Left ventricle myocardium inferior (tissue), 1 donor: ENCODE results near the gene RSPH9. TPM values are rescaled to one million over a fixed set of nuclear protein-coding genes. Genes with fewer than 3 reads are reported as not detected.
"Not testable (repeated sequence)": the region's sequence is repeated elsewhere in the genome, so short reads cannot be mapped to it uniquely, and the experiment has no call there.

Experiments
- DNase-seq: peaks from one replicate; pipeline ENCODE4 v3.0.0-alpha.2; 2020
- H3K27ac ChIP-seq: fragments of 200-600 bp; replicated peaks from 2 replicates; pipeline ENCODE4 v1.8.0; 2021
- H3K27me3 ChIP-seq: fragments of 200-600 bp; 2 replicates; pipeline ENCODE4 v1.8.0; 2021; ENCODE audit warnings: low read depth
- H3K36me3 ChIP-seq: fragments of 200-600 bp; 2 replicates; pipeline ENCODE4 v1.8.0; 2021
- H3K4me1 ChIP-seq: fragments of 200-600 bp; 2 replicates; pipeline ENCODE4 v1.8.0; 2021
- H3K4me3 ChIP-seq: fragments of 200-600 bp; 2 replicates; pipeline ENCODE4 v1.8.0; 2021; ENCODE audit warnings: mild to moderate bottlenecking, moderate library complexity
- H3K9me3 ChIP-seq: fragments of 200-600 bp; replicated peaks from 2 replicates; pipeline ENCODE4 v1.8.0; 2021
- intact Hi-C: fragments of 100-400 bp; cut with micrococcal nuclease; formaldehyde crosslinking; loops from one replicate; pipeline ENCODE4 v1.11.0; 2022
- total RNA-seq: library from RNA; stranded (reverse); fragmentation: NEBNext Ultra II Directional; extraction: Animal tissue kit (Norgen Biotek cat#: 25700); gene quantifications from one replicate; pipeline ENCODE4 v1.2.1, GENCODE V29; 2021
- TF ChIP-seq, protein P1 (sequence below): fragments of 200-600 bp; IDR thresholded peaks from 2 replicates; pipeline ENCODE4 v1.8.0; 2021; ENCODE audit warnings: antibody characterized with exemption, mild to moderate bottlenecking, borderline replicate concordance
- donor health status: DM: no; HTN: yes; CAD: no; lungs with severe emphysema.

RSPH9 gene
- total RNA-seq, 1 donor from 2014 or later: 0.08 TPM

DNA sequence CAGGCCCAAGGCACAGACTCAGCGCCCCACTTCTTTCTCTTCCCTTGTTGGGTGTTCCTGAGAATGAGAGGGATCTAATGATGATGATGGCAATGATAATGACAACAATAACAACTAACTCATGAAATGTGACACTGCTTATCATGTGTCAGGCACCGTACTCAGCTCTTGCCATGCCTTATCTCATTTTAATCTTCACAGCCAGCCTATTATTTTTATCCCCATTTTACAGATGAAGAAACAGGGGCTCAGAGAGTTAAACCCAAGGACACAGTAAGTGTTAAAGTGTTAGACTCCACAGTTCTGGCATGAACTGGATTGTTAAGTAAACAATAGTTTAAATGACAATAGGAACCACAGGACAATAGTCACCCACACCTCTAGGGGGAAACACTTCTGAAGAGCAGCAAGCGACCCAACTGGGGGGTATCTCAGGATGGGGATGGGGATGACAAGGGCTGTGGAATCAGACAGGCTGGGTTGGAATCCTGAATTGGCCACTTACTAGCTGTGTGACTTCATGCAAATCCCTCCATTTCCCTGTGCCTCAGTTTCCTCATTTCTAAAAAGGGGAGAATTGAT, 12.5 kb downstream of the RSPH9 start:
- peaks cover 8% of the 10 kb centered on the region for H3K9me3 ChIP-seq
- no peaks in the 10 kb centered on the region for H3K4me1 ChIP-seq
- H3K27me3 ChIP-seq: no peaks in the 10 kb centered on the region
- H3K27ac ChIP-seq: no peak overlapping the region
- TF ChIP-seq, protein P1, sequence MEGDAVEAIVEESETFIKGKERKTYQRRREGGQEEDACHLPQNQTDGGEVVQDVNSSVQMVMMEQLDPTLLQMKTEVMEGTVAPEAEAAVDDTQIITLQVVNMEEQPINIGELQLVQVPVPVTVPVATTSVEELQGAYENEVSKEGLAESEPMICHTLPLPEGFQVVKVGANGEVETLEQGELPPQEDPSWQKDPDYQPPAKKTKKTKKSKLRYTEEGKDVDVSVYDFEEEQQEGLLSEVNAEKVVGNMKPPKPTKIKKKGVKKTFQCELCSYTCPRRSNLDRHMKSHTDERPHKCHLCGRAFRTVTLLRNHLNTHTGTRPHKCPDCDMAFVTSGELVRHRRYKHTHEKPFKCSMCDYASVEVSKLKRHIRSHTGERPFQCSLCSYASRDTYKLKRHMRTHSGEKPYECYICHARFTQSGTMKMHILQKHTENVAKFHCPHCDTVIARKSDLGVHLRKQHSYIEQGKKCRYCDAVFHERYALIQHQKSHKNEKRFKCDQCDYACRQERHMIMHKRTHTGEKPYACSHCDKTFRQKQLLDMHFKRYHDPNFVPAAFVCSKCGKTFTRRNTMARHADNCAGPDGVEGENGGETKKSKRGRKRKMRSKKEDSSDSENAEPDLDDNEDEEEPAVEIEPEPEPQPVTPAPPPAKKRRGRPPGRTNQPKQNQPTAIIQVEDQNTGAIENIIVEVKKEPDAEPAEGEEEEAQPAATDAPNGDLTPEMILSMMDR: no peak
- H3K4me3 ChIP-seq: no peak overlapping the region
- no peaks in the 10 kb centered on the region for H3K36me3 ChIP-seq
- intact Hi-C loops: no loop called here
- no peak for DNase-seq

DNA sequence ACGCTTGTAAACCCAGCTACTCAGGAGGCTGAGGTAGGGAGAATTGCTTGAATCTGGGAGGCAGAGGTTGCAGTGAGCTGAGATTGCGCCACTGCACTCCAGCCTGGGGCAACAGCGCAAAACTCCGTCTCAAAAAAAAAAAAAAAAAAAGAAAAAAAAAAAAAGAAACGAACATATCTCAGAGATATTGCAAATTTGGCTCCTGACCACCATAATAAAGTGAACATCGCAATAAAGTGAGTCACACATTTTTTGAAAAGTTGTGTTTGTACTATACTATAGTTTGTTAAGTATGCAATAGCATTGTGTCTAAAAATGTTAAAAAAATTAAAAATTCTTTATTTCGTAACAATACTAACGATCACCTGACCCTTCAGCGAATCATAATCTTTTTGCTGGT, 13.3 kb downstream of the RSPH9 start:
- Histone ChIP-seq H3K36me3 (no peaks in the 10 kb centered on the region), H3K4me3 (no peak overlapping the region), H3K27me3 (no peaks in the 10 kb centered on the region), H3K27ac (no peak overlapping the region), H3K9me3 (peaks cover 8% of the 10 kb centered on the region), H3K4me1 (no peaks in the 10 kb centered on the region)
- no peak for DNase-seq
- TF ChIP-seq, protein P1: no peak
- intact Hi-C loops: no loop called here

DNA sequence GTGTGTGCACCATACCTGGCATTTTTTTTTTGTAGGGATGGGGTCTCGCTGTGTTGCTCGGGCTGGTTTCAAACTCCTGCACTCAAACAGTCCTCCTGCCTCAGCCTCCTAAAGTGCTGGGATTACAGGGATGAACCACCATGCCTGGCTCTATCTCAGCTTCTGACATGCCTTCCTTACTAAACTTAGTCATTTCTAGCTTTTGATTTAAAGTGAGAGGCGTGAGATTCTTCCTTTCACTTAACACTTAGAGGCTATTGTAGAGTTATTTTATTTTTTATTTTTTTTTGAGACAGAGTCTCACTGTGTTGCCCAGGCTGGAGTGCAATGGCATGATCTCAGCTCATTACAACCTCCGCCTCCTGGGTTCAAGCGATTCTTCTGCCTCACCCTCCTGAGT, 18.1 kb downstream of the RSPH9 start:
- H3K4me3 ChIP-seq, H3K9me3 ChIP-seq, H3K36me3 ChIP-seq, DNase-seq, H3K27me3 ChIP-seq, H3K27ac ChIP-seq: not testable (repeated sequence)
- intact Hi-C loops: loop anchor here (10.0 kb wide), 1 partner anchor 102 kb away; no protein-coding TSS in a partner anchor
- peaks cover 12% of the 10 kb centered on the region for H3K4me1 ChIP-seq

DNA sequence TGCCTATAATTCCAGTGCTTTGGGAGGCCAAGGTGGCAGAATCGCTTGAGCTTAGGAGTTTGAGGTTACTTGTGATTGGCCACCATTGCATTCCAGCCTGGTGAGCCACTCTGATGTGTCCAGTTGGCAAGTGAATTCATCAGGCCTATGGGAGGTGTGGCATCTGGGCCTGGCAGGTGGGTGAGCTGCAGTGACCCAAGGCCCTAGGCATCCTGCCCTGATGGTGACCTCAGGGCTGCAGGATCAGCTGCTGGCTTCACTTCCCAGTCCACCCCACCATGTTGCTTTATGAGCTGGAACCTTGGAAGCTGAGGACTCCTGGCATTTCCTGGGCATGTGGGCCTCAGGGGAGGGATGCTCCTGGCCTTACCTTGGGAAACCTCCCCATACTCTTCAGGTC, 20.5 kb downstream of the RSPH9 start:
- H3K9me3 ChIP-seq: peaks cover 8% of the 10 kb centered on the region
- H3K36me3 ChIP-seq: peaks cover 3% of the 10 kb centered on the region
- H3K4me1 ChIP-seq: peaks cover 36% of the 10 kb centered on the region
- no peak overlapping the region for H3K4me3 ChIP-seq
- H3K27me3 ChIP-seq: no peaks in the 10 kb centered on the region
- TF ChIP-seq, protein P1: no peak
- no peak overlapping the region for H3K27ac ChIP-seq
- intact Hi-C loops: loop anchor here (10.0 kb wide), 1 partner anchor 99 kb away; no protein-coding TSS in a partner anchor
- no peak for DNase-seq

DNA sequence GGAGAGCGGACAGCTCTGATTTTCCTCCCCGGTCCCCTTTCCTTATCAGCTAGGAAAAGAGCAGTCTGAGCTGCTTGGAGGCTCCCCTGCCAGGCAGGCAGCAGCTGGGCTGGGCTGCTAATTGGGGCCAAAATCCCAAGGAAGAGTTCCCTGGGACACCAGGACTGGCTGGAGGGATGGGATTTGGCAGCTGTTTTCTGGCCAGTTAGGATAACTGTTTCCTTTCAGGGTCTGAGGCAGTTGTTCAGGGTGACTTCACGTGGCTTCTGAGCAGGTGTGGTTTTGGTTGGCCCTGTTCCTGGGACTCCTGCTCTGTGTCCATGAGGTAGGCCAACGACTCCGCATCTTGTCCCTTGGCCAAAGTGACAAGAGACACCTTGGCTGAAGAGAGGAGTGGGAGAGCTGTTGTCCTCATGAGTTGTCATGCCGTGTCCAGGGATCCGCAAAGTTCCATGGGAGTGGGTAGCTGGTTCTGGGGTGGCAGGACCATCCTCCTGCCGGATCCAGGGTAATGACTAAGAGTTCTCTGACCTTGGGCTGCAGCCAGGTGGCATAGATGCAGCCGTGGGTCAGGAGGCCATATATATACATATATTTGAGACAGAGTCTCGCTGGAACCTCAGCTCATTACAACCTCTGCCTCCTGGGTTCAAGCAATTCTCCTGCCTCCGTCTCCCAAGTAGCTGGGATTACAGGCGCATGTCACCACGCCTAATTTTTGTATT, 21.5 kb downstream of the RSPH9 start:
- TF ChIP-seq, protein P1: no peak
- no peak for DNase-seq
- H3K36me3 ChIP-seq: peaks cover 13% of the 10 kb centered on the region
- H3K4me1 ChIP-seq: peaks cover 44% of the 10 kb centered on the region
- no peaks in the 10 kb centered on the region for H3K9me3 ChIP-seq
- no peak overlapping the region for H3K27ac ChIP-seq
- intact Hi-C loops: loop anchor here (10.0 kb wide), 1 partner anchor 98 kb away; no protein-coding TSS in a partner anchor
- no peak overlapping the region for H3K4me3 ChIP-seq
- H3K27me3 ChIP-seq: no peaks in the 10 kb centered on the region
